SK-MEL-5 (cell line): ENCODE results near the gene MYL6. TPM values are rescaled to one million over a fixed set of nuclear protein-coding genes. Genes with fewer than 3 reads are reported as not detected.

ENCODE experiments used
- DNase-seq: peaks from one replicate; pipeline ENCODE4 v3.0.0-alpha.2; 2016; ENCODE audit warnings: low read depth, low spot score
- in situ Hi-C: cut with HindIII; loops from 2 replicates; pipeline ENCODE4 v1.10.0; 2016; ENCODE audit warnings: low sequenced_read_pairs, high pct_unique_total_duplicates, low pct_unique_long_range_greater_than_20kb
- total RNA-seq: library from RNA; depleted of rRNA; stranded (reverse); fragments of >200 nt; shearing (Covaris generic); gene quantifications from 2 replicates; pipeline ENCODE4 v1.2.3, GENCODE V29; 2014

MYL6 gene
- total RNA-seq, 1 experiment from 2014 or later = 483 TPM

DNA sequence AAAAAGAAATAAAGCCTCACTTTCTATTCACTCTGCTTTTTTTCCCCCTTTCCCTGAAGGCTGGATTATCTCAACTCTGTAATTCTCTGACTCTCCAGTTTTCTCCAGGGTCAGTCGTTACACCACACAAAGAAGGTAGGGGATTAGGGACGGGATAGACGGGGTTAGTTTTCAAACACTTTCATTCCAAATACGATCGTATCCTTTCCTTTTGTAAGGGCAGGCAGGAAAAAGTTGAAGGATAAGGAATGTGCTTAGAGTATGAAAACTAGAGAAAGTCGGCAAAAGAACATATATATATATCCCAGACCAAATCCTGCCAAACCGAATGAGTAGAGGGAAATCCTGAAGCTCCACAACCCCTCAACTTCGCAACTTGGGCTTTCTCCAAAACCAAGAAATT lies 30.7 kb upstream of the MYL6 start:
- DNase-seq = no peak
- in situ Hi-C loops = no loop called here

DNA sequence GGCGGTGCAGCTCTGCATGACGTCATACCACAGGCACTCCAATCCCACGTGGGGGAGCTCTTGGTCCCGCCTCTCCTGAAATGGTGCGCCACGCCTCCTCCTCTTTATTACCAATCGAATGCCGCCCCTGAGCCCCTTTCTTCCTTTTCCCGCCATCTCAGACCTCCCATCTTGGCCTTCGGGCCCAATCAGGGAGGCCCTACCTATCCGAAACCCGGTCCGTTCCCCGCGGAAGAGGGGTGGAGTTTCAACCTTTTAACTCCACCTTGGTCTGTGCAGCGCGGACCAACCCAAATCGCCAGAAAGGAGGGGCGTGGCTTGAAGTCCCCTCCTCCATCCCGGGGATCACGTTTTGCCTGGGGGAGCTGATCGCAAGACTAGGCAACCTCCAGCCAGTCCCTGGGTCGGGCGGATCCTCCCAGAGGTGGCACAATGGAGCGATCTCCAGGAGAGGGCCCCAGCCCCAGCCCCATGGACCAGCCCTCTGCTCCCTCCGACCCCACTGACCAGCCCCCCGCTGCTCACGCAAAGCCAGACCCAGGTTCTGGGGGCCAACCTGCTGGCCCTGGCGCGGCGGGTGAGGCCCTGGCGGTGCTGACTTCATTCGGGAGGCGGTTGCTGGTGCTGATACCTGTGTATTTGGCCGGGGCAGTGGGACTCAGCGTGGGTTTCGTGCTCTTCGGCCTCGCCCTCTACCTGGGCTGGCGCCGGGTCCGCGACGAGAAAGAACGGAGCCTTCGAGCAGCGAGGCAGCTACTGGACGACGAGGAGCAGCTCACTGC lies 30.1 kb upstream of the MYL6 start, which contains the start of gene ESYT1:
Gene ESYT1, plus strand, starts transcription at position 380 of the 782 bp plus-strand sequence. Its CDS starts 53 bp downstream, at position 433.
- peak; percentile 100 for DNase-seq
- in situ Hi-C loops = no loop called here

DNA sequence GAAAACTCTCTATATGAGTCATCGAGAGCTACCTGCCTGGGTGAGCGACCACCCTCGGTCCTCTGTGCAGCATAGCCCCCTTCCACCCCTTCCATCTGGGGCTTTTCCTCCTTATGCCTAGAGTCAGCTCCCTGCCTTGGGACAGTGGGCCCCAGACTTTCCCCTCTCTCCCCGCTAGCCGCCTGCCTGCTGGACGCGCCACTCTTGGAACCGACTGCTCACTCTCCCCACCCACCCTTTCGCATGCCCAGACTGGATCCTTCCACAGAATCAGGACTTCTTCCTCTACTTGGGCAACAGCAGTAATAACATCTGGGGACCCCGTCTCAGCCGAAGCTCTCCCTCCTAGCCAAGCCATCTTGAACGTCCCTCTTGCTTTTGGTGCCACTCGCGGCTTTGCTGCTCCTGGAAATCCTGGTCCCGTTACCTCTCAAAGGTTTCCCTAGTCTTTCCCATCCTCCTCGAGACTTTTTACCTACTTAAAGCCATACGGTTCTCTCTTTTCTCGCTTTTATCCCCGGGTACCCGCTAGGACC lies 29.4 kb upstream of the MYL6 start:
- peak; percentile 8 for DNase-seq
- in situ Hi-C loops = no loop called here

DNA sequence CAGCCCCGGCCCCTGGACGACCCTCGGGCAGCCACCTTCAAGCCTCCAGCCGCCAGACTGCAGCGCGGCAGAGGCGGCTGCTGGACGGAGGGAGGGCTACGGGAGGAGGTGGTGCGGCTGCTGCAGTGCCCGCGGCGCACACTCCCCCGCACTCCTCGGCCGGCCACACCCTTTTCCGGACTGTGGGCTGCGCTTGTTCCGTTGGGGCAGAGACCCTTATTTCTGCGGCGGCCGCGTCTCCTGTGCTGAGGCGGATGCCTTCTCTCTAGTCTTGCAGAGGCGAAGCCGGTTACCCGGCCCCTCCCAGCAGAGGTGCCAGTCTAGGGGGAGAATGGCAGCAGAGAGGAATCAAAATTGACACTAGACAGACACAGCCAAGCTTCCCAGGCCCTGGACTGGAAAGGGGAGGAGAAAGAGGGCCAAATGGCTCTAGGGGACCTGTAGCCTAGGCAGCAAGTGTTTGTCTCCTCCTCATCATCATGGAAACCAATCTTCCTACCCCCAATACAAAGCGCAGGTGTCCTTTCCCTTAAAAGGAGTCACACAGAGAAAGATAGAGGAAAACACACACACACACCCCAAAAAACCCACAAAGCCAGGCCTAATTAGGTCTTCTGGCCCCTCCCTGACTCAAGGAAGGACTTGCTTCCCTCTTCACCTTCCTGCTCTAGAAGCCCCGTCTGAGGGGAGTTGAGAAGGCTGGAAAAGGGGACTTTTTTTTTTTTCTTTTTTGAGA lies 28.8 kb upstream of the MYL6 start:
- DNase-seq = peak; percentile 40
- in situ Hi-C loops = no loop called here

DNA sequence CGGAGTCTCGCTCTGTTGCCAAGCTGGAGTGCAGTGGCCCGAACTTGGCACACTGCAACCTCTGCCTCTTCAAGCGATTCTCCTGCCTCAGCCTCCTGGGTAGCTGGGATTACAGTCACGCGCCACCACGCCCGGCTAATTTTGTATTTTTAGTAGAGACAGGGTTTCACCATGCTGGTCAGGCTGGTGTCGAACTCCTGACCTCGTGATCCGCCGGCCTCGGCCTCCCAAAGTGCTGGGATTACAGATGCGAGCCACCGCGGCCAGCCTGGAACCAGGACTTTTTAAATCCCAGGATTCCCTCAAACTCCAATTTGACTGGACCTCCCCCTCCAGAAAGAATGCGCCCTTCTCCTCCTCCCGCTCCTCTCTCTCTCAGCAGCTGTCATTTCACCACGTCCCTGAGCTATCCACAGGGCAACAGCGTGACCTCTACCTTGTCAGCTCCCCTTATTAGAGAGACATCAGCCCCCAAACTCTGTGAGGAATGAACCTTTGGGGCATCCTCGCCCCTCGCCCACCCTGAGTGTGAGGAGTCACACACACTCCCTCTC lies 28.1 kb upstream of the MYL6 start:
- DNase-seq = no peak
- in situ Hi-C loops = no loop called here

DNA sequence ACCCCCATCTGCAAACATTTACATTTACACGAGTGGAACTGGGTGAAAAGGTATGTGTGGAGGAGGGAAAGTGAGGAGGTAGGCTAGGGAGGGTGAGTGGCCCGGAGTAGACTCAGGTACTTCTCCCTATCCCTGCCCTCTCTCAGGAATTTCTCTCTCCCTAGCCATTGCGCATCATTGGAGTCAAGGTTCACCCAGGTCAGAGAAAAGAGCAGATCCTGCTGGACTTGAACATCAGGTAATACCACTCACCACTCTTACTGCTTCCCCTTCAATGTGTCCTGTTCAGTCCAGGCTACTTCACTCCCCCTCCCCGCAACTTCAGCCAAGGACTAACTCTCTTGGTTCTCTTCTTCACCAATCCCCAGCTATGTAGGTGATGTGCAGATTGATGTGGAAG lies 27.3 kb upstream of the MYL6 start:
- in situ Hi-C loops = no loop called here
- no peak for DNase-seq

DNA sequence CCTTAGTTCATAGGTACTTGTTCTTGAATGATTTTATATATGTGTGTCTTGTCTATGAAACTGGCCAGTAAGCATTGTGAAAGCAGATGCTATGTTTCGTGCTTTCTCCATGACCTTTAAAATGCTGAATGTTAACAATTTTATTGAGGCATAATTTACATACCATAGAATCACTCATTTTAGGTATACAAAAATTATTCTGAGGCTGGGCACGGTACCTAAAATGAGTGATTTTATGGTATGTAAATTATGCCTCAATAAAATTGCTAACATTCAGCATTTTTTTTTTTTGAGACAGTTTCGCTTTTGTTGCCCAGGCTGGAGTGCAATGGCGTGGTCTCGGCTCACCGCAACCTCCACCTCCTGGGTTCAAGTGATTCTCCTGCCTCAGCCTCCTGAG lies 23.3 kb upstream of the MYL6 start:
- in situ Hi-C loops = no loop called here

DNA sequence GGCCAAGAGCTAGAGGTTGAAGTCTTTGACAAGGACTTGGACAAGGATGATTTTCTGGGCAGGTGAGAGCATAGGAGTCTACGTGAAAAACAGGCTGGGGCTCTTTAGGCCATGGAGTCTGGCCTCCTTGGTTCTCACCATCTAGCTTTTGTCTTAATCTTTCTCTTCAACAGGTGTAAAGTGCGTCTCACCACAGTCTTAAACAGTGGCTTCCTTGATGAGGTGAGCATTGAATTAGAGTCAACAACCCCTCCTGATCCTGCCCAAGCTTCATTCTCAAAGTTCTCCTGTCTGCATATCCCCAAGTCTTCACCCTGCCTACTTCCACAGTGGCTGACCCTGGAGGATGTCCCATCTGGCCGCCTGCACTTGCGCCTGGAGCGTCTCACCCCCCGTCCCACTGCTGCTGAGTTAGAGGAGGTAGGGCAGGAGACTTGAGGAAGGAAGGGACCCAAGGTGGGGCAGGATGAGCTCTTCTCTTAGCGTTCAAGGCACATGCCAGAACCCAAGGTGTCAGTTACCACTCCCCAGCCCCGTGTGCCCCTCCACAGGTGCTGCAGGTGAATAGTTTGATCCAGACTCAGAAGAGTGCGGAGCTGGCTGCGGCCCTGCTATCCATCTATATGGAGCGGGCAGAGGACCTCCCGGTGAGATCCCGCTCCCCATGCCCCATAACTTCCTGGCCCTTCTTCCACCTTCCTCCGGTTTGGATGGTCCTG lies 20.1 kb upstream of the MYL6 start:
- DNase-seq = no peak
- in situ Hi-C loops = no loop called here

More for the DNA sequence above, 23.3 kb upstream of the MYL6 start:
- no peak for DNase-seq

DNA sequence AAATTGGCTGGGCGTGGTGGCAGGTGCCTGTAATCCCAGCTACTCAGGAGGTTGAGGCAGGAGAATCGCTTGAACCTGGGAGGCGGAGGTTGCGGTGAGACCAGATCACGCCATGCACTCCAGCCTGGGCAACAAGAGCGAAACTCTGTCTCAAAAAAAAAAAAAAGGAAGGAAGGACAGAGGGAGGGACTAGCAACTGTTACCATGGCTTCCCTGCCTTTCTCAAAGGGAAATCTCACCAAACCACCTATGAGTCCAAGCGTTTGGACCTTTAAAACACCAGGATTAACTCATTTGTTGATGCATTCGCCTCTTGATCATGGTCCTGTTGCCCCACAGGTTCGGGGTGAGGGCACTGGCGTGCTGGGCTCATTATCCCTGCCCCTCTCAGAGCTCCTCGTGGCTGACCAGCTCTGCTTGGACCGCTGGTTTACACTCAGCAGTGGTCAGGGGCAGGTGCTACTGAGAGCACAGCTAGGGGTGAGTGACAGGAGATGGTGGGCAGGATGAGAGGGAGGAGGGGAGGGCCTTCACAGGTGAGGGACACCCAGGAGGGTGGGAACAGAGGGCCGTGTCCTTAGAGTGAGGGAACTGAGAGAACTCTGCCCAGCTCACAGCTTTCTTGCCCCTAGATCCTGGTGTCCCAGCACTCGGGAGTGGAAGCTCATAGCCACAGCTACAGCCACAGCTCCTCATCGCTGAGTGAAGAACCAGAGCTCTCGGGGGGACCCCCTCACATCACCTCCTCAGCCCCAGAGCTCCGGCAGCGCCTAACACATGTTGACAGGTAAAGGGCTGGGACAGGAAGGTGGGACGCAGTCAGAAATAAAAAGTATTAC lies 16.0 kb upstream of the MYL6 start:
- in situ Hi-C loops = no loop called here
- DNase-seq = no peak

DNA sequence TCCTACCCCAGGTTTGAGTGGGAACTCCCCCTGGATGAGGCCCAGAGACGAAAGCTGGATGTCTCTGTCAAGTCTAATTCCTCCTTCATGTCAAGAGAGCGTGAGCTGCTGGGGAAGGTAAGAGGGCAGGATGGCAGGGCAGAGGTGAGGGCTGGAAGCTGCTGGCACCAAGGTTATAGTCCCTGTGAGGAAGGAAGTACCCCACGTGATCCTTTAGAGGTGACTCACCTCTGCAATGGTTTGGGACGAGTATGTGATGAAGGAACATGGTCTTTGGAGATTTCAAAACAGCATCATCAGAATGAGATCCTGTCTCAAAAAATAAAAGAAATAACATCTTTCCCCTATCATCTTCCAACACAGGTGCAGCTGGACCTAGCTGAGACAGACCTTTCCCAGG lies 14.9 kb upstream of the MYL6 start:
- DNase-seq = no peak
- in situ Hi-C loops = no loop called here

DNA sequence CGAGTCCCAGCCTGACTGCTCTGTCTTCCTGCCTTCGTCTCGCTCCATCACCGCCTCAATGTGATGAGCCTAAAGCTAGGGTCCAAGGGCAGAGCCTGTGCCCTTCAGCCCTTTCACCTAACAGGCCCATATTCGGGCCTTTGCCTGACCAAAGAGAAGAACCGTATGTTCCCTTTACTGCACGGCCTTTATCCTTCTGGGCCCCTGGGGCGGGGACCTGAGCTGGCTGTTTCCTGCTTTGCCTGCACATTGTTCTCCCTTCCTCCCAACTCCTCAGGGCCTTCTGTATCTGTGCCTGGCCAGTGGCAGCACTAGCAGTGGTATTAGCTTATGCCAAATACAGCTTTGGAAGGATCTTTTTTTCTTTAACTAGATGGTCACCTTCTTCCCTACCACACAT lies 14.3 kb upstream of the MYL6 start:
- in situ Hi-C loops = no loop called here
- DNase-seq = no peak

DNA sequence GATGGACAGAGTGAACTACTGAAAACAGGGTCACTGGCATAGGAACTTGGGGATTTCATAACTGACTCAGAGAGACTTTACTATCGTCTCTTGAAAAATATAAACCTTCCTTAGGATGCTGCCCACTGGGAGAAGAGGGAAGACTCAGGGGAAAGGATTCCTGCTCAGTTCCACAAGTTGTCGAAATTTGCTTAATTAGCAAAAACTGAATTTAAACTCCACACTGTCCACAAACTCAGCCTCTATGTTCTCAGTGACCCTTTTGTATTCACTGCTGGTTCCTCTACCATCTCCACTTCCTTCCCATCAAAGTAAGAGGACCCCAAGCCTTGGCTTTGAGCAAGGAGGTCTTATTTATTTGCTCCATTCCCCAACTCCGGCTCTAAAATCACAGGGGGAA lies 12.9 kb upstream of the MYL6 start:
- in situ Hi-C loops = no loop called here

DNA sequence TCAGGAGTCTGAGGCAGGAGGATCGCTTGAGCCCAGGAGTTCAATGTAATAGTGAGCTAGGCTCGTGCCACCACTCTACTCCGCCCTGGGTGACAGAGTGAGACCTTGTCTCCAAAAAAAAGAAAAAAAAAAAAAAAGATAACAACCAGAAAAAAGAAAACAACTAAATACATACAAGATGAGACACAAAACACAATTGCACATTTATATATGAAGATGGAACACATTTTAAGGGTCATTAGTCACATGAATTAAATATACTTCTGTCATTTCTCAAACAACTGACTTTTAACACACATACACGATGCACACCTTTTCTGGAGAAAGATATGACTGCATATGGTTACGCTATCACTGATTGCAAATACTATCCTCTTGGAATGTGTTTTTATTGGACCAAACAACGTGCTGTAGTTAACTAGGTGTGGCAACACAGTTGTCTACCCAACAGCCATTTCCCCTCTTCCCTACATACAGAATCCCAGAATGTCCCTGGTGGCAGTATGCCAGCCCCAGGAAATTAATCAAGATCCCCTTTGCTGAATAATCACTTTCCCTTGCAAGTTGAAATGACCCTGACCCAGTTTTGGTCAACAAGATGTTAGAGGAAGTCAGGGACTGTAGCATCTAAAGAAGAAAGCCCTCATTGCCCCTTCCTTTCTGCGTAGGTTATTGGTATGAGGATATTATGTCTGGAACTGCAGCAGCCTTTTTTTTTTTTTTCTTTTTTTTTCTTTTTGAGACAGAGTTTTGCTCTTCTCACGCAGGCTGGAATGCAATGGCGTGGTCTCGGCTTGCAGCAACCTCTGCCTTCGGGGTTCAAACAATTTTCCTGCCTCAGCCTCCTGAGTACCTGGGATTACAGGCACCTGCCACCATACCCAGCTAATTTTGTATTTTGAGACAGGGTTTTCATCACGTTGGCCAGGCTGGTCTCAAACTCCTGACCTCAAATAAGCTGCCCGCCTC lies 11.4 kb upstream of the MYL6 start:
- no peak for DNase-seq
- in situ Hi-C loops = no loop called here

More for the DNA sequence above, 12.9 kb upstream of the MYL6 start:
- DNase-seq = no peak

DNA sequence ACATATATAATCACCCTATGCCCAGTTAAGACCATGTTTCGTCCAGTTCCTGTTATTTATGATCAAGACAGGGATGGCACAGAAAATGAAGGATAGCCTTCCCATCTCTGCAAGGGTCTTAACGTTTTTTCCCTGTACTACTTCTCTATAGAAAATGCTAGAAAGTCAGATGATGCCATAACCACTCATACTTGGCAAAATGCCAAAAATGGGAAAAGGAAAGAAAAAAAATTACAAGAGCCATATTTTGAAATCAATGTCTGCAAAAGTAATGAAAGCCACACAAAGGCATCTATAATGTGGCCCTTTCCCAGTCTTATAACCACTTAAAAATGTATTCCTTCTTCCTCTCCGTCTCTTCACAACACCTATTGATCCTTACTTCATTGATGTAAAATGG lies 7.6 kb upstream of the MYL6 start:
- DNase-seq = no peak
- in situ Hi-C loops = no loop called here

DNA sequence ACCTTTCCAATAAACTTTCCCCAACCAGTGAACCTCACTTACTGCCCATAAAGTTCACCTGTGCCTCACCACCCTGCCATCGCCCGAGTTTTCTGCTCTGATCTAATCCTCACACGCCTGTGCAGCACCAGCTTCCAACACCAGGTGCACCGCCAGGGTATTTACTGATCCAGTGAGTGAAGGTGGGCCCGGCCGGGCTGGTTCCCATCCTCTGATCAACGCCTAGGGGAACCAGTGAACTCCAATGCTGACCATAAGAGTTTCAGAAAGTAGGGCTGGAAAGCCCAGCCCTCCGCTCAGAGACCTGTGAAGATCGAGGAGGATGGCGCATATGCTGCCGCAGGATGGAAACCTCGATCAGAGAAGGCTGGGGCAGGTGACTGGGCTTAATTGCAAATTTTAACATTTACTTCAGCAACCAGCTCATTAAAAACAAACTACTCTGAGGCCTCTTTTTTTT lies 6.5 kb upstream of the MYL6 start:
- in situ Hi-C loops = no loop called here
- DNase-seq = peak; percentile 57
